Hepatic stellate cell (primary cell): ENCODE measurements around the gene TBC1D7.

Experiments
- DNase-seq: peaks from one replicate; pipeline ENCODE4 v3.0.0; 2011; ENCODE audit warnings: low spot score

TBC1D7 gene

DNA sequence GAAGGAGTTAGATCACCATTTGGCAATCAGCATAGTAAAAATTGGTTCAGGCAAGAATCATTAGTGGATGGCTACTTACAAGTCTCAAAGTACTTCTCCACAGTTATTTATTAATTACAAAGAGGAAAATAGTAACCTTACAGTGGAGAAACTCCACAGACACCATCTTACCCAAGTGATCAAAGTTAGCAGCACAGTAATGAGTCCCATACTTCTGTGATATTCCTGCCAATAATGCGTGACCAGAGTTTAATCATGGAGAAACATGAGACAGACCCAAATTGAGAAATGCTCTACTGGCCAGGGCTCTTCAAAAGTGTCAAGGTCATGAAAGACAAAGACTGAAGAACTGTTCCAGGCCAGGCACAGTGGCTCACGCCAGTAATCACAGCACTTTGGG lies 9.5 kb downstream of the TBC1D7 start:
- DNase-seq: no peak

DNA sequence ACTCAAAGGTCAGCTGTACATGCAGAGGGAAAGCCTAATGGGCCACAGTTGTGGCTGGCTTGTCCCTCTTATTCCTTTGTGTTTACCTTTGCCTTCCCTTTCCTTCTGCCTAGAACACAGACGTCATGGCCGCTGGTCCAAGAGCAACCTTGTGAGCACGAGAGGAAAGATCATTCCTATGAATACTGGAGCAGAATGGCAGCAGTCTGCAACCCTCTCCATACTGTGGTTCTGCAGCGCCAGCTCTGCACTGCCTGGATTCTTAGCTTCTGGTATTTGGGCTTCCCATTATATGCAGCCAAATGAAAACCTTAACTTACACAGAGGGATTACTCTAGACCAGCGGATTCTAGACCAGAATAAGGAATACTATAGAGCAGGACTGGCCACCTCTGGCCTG lies 12.4 kb downstream of the TBC1D7 start:
- no peak for DNase-seq

DNA sequence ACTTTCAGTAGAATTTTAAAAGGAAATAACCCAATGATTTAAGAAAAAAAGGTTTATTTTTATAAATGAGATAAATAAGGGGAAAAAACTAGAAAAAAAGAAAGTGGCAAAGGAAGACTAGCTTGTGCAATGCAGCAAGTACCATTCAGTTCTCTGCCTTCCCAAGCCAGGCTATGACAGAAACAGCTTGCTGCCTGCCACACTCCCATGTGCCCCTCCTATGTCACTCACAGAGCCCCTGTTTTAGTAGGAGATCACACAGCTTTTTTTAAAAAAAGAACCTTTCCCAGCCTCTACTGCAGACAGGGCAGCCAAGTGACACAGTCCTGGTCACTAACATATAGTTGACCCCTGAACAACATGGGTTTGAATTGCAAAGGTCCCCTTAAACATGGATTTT lies 13.5 kb downstream of the TBC1D7 start:
- no peak for DNase-seq

DNA sequence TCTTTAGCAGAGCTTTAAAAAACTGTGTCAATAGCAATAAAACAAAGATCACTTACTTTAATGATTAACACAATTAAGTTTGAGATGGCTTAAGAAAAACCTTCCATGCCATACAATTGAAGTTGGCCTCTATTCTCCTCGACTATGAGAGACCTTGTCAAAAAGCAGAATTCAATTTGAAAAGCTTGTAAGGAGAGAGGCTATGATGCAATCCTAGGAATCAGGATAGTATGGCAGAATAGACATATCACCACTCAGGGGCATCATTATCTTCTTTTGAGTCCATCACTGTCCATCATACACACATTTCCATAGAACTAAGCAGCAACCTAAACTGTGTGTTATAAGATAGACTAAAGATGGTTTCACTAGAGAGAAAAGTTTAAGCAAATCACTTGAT lies 17.2 kb downstream of the TBC1D7 start:
- DNase-seq: no peak

DNA sequence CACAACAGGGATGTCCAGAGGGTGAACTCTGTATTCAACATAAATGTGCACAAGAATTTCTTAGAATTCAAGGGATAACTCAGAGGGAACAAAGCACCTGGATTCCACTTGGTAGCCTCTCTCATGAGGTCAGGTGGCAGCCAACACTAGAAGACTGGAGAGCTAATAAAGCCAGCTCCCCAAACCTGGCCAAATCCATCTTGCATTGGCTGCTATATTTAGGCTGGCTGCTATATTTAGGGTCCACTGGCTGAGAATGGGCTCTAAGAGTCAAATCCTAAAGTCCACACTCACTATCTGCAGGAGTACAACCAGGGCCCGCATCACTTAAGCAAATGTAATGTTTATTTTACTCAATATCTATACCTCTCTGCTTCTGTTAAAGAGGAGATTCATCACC lies 20.0 kb downstream of the TBC1D7 start:
- no peak for DNase-seq

DNA sequence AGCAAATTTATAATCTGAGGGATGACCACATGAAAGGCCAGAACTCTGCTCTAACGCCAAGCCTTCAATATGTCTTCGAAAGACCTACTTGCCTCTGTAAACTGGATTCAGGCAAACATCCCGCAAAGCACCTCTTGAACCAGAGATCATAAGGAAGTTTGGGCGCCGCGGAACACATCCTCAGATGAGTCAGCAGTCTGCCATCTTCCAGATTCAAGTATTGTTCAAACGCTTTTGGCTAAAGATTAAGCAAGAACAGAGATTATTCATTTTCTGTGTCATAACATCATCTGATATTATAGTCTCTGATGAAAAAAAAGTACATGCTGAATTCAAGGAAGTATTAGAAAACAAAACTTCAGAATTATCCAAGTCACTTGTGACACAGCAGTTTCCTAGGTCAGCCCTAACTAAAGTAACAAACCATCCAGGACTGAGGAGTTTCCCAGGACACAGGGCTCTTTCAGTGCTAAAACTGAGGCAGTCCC lies 20.8 kb downstream of the TBC1D7 start:
- no peak for DNase-seq

DNA sequence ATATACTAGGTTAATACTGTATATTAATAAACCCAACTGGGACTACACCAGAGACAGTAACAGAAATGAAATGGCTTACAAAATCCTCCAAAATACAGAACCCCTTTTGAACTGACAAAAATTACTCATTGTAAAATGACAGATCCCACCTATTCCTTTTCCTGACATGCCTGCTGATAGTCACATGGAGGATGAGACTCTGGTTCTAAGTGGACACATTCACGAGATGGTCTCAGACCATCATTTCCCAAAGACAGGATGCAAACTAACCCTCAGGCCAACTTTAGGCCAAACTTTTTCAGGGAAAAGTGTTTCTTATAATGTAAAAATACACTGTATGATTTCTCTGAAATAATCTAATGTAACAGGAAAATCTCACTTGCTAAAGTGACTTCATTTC lies 22.5 kb downstream of the TBC1D7 start:
- DNase-seq: no peak

DNA sequence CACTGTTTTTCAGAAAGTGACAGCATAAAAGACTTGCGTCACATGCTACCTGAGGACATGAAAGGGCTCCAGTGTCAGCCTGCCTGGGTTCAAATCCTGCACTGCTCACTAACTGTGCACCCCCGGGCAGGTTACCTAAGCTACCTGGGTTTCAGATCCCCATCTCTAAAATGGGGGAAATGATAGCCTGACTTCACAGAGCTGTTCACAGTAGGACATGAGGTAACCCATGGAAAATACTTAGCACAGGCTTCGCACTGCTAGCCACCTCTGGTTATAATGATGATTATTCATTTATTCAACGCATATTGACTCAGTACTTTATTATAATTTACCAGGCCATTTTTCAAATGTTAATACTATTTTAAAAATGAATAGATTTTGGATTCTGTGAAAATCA lies 23.0 kb downstream of the TBC1D7 start:
- no peak for DNase-seq

DNA sequence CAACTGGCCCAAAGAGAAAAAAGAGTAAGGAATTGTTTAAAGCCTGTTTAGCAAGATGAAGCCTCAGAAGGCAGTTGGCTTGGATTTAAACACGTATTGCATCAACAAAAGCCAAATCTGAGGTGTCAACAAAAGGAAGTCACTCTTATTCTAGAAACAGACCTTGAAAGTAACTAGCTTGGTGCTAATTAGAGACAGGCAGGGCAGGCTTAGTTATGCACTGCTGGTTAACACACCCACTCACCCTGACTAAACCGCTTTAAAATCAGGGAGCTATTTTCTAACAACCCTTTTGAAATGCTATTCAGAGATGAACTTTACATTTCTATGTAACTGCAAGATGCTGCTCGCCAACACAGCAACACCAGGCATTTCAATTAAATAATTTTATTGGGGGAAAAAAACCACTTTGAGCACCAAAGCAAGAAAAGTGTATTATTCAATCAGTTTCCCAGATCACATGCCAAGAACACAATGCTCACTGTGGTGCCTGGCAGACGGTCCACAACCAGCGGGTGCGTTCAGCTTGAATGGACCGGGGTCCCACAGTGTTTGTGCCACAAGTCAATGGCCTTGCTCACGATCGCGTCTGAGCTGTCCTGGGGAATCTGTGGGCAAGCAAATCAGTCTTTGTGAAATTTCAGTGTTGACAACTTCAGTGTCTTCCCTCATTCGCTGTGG lies 23.6 kb downstream of the TBC1D7 start:
- DNase-seq: no peak

DNA sequence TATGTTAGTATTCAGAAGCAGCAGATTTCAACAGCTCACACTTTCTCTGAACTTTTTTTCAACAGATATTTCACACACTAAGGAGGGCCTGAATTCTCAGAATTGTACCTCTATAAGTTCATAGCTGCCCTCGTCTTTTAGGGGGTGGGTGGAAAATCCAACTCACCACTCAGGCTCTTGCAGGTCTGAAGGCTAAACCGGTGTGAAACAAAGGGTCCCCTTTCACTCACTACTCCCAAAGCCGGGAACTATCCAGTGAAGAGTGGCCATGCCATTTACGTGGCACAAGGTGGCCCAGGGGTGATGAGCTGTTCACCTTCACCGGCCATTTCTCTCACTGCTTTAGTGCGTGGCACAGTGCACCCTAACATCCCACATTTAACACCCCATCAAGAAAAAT lies 24.2 kb downstream of the TBC1D7 start:
- no peak for DNase-seq

DNA sequence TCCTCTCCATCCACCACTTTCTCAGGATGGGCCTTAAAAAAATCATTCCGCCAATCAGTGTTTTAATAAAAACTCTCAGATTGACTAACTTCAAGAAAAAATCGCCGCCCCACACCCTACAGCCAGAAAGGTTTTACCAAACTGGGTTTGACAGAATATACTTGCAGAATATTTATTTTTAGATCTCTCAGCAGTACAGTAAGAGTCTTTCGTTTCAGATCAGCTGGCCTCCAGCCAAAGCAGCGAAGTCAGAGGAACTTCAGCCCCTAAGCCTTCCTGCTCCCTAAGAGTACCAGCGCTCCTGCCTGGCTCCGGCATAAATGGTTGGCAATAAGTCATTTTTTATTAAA lies 24.7 kb downstream of the TBC1D7 start:
- DNase-seq: peak; percentile 62

DNA sequence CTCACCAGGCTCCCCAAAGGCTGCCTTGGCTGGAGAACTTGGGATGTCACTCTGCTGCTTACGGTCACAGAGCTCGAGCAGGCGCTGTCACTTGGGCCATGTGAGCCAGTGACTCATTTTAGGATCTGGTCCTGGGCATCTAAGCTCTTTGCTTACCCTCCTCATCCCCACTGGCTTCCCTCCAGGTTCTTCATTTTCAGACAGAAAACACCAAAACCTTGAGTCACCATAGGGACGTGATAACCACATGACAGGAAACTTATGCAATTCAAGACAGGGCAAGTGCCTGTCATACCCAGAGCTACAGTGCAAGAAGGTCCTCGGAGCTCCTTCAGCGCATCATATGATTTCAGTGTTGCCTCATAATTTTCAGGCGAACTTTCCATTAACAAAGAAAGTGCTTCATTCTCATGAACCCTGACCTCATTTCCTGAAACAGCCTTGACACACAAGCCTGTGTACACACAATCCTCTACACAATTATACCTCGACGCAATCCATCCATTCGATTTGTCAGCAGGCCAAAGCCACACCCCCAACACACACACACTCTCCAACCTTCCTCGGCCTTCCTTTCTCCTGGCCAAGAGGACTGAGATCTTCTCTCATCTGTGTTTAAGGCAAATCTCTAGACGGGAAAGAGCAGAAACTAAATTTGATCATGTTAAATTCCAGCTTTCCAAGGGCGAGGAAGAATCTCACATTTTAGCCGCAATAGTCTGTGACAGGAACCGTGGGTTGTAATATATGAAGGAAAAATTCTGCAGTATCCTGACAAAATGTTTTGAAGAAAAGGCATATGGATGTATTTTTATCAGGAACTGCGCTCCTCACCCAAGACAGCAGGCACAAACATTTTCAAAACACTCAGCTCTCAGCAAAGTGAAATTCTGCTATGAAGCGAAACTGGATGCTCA lies 25.3 kb downstream of the TBC1D7 start:
- DNase-seq: peak; percentile 96

DNA sequence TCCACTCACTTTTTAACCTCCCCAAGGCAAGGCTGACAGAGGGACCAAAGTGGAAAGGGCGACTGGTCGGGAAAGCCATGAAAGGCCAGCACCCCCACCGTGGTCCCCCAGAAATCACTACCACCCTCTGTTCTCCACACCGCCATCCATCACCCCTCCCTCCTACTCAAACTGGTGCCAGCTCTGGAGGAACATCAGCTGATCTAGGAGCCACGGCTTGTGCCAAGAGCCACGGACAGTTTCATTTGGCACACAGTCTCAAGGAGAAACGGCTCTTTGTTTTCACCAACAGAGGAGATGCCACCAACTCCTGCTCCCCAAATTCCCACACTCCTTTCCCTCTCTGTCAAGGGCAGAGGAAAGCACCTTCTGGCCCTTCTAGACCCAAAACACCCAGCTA lies 26.0 kb downstream of the TBC1D7 start:
- no peak for DNase-seq

DNA sequence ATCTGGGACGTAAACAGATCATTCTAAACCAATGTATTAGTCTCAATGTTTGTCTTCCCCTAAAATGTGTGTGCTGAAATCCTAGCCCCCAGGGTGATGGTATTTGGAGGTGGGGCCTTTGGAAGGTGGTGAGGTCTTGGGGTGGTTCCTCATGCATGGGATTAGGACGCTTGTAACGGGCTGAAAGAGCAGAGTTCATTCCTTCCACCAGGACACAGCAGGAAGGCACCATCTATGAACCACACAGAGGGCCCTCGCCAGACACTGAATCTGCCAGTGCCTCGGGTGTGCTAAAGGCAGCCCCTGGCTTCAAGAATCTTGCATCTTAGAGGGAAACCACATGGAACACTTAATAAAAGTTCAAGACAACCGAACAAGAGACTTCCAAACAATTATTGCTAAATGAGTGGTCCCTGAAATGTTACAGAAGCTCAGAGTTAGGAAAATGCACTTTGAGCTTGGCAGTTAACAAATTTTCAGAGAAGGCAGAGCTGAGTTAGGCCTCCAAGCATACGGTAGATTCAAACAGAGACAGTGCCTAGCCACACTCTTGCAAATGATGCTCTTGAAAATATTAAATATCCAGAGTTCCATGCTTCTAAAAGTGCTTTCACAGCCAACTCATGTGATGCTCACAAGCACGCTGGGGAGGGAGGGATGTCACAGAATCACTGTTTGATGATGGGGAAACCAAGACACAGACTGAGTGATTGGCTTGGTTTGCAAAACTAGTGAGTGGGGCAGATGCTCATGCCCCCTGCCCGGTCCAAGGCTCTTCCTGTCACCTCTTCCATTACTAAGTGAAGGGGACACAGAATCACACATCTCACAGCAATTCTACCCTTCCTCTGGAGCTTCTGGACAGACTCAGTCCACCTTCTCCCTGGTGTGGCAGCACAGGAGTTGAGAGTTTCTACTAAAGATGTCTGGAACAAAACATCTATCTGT lies 27.4 kb downstream of the TBC1D7 start:
- DNase-seq: no peak

DNA sequence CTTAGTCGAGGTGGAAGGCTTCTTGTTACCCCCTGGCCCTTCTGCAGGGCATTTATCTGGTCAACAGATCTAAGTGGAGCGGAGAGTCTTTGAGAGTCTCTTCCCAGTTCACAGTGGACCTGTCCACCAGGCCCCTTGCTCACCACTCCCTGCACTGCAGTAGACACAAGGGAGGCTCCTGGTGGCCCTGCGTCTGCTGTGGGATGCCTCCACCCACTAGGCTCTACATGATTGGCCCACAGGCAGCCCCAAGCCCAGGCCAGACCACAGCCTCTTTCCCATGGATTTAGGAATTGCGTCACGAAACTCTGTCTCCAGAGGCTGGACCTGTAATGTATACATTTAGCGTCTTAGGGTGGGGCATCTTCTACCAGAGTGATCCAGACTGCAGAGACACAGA lies 28.4 kb downstream of the TBC1D7 start:
- no peak for DNase-seq

DNA sequence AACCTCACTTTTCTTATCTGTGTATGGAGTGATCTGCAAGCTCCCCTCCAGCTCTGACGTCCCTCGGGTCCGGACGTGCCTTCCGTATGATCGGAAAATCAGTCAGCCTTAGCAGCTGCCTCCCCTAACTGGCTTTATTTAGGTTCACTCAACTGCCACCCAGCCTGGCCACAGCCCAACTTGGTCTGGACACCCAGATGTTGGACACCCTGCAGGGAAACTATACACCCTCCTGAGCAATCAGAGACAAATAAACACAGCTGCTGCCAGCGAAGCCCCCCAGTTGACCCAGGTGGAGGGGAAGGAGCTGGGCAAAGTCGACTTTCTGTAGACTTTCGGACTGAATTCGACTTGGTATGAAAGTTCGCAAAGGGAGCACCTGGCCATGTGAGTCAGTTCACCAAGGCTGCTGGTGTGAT lies 28.9 kb downstream of the TBC1D7 start:
- DNase-seq: no peak

DNA sequence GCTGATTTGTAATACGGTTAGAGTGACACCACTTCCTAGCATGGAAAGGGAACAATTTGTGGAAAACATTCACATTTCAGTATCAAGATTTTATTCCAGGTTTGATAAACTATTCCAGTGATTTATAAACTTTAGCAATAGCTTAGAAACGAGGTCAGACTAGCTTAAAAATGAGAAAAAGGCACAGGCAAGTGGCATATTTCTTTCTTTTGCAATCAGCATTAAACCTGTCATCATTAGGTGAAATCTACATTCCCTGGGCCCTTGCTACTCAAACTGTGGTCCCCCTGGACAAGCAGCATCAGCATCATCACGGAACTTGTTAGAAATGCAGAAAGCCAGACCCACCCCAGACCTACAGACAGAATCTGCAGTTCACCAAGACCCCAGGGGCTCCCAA lies 29.9 kb downstream of the TBC1D7 start:
- DNase-seq: no peak

DNA sequence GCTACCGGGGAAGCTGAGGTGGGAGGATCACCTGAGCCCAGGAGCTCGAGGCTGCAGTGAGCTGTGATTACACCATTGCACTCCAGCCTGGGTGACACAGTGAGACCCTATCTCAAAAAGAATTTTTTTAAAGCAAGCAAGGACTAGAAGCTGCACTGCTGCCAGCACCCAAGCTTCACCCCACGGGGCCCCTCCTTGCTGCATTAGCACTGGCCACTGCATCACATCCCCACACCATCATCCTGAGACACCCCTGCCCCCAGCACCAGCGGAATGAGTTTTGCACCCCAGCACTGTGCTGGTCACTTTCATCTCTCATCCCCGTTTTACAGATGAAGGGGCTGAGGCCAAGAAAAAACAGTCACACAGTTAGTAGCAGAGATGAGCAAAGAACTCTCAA lies 30.9 kb downstream of the TBC1D7 start:
- DNase-seq: no peak

DNA sequence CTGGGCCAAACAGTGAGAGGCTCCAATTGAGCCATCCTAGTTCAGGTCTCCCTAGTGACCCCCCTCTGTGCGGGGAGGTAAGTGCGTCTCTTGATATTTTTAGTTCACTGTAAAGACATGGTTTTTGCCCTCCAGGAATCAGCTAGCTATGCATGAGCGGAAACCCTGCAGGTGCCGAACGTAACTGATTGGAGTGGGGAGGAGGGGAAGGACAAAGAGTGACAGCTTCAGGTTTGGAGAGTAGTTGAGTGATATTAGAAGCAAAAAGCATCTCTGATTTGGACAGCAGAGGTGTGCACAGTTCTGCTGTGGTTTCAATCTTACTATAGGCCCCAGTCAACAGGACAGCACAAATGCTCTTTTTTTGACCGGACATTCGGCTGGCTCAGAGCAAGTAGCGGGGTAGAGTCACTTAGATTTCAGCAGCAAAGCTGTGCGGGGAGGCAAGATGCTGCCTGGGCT lies 31.8 kb downstream of the TBC1D7 start:
- no peak for DNase-seq

DNA sequence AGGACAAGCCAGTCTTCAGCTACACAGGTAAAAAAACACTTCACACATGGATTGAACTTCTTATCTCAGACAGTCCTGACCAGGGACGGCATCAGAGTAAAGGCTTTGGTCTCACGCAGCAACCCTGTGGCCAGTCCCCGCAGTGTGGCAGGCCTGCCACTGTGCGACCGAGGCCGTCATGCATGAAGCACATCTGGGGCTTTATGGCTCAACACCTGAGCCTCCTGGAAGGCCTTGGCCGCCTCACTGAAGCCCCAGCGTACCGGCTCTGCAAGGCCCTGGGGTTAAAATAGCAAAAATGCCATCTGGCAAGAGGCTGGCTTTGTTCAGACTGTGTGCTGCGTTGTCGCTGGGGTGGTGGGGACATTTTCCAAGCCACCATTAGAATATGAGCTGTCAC lies 32.8 kb downstream of the TBC1D7 start:
- no peak for DNase-seq

DNA sequence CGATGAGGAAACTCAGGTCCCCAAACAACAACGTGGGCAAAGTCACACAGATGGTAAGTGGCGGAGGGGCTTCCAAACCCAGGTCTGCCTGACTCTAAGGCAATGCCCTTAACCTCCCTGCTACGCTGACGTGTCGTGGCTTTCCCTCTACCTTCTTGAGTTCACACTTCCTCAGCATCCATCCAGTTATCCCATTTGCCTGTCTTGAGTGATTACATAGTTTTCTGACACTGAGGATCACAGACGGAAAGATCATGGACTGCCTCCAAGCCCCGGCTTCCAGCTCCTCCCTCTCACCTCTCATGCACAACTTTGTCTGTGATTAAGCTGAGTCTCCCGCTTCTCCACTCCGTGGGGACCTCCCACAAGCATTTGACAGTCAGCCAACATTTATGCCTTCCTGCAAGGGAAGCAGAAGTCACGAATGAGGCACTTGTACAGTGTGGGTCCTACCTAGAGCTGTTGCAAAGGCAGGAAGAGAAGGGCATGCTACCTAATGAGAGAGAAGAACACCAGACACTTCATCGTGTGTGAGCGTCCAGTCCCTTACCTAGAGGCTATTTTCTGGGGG lies 33.8 kb downstream of the TBC1D7 start:
- no peak for DNase-seq

DNA sequence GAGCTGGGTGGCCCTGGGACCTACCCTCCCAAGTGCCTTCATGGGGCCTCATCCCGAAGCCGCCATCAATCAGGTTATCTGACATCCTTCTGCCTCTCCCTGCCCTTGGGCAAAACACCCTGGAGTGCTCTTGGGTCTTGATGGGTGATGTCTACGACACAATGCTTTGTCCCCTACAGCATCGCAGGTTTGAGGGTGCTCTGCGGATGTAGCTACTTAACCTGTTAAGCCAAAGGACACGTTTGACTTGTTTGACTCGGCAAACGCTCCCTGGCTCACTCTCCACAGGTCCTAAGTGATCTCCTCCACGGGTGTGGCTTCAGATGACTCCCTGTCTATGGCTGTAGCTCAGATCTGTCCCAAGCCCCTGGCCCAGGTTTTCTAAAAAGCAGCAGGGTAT lies 35.6 kb downstream of the TBC1D7 start:
- DNase-seq: no peak
